ENCODE measurements around the gene C4BPA.

C4BPA gene

GRCh38 chr1:207194197-207194596, 90.2 kb downstream of the C4BPA start:
- no peak for DNase-seq
